Heart right ventricle (tissue), 16 donors: ENCODE data around the gene DGUOK. TPM values are rescaled to one million over a fixed set of nuclear protein-coding genes. Genes with fewer than 3 reads are reported as not detected.

Experiments
- ATAC-seq, 8 donors: fragments of 200-7000 bp; cut with Tn5 transposase; one replicate each; pipeline ENCODE4 v1.9.1; 2020; ENCODE audit warnings: mild to moderate bottlenecking in 8 of 8, moderate library complexity in 8 of 8, moderate number of reproducible peaks in 1 of 8
- DNase-seq, 2 donors: peaks; one replicate each; pipeline ENCODE4 v3.0.0-alpha.2; 2020
- H3K27ac ChIP-seq, 10 donors: fragments of 200-600 bp; sonication (generic) in 2 of 10; one replicate each; pipeline versions ENCODE4 v1.5.0 to v1.8.0; 2020 to 2022; ENCODE audit warnings: mild to moderate bottlenecking in 3 of 10
- H3K27me3 ChIP-seq, 7 donors: fragments of 200-600 bp; one replicate each; pipeline ENCODE4 v1.8.0; 2021 to 2022; ENCODE audit warnings: mild to moderate bottlenecking in 2 of 7
- H3K36me3 ChIP-seq, 9 donors: fragments of 200-600 bp; sonication (generic) in 1 of 9; one replicate each; pipeline versions ENCODE4 v1.5.0 to v1.8.0; 2020 to 2022; ENCODE audit warnings: mild to moderate bottlenecking in 2 of 9
- H3K4me1 ChIP-seq, 9 donors: fragments of 200-600 bp; sonication (generic) in 1 of 9; one replicate each; pipeline versions ENCODE4 v1.5.0 to v1.8.0; 2020 to 2022; ENCODE audit warnings: mild to moderate bottlenecking in 4 of 9
- H3K4me3 ChIP-seq, 10 donors: fragments of 200-600 bp; sonication (generic) in 2 of 10; one replicate each; pipeline versions ENCODE4 v1.5.0 to v1.8.0; 2020 to 2022; ENCODE audit warnings: mild to moderate bottlenecking in 7 of 10, moderate library complexity in 2 of 10
- H3K9me3 ChIP-seq, 11 donors: fragments of 200-600 bp in 10 of 11; sonication (generic) in 2 of 11; one replicate each; pipeline versions ENCODE4 v1.5.0 to v1.8.0; 2013 to 2022; ENCODE audit warnings: mild to moderate bottlenecking in 2 of 11, control low read depth in 1 of 11, moderate library complexity in 1 of 11
- CTCF ChIP-seq, 9 donors: fragments of 200-600 bp; sonication (generic) in 2 of 9; IDR thresholded peaks; one replicate each; pipeline versions ENCODE4 v1.5.0 to v1.8.0; 2021 to 2022; ENCODE audit warnings: antibody characterized with exemption in 9 of 9, mild to moderate bottlenecking in 5 of 9, moderate library complexity in 1 of 9
- WGBS, 2 donors: extraction: QIAGEN DNeasy Blood & Tissue Kit; methylation state at CpG; one replicate each; pipeline ENCODE4 v1.1.7; 2013; ENCODE audit warnings: inconsistent platforms in 1 of 2; 5-methylcytosine and 5-hydroxymethylcytosine counted together
- intact Hi-C, 10 donors: fragments of 100-400 bp; cut with DNase I; formaldehyde crosslinking; loops; one replicate each; pipeline versions ENCODE4 v1.11.1 to v1.14.2; 2022
- polyA plus RNA-seq, 2 donors: library from polyadenylated mRNA; stranded (reverse); fragments of 200-250 nt; gene quantifications; one replicate each; pipeline ENCODE4 v1.2.3, GENCODE V29; 2013
- total RNA-seq, 10 donors: library from RNA; stranded (reverse); fragmentation: NEBNext Ultra II Directional in 3 of 10; extraction: Animal tissue kit (Norgen Biotek cat#: 25700) in 3 of 10; gene quantifications; one replicate each; pipeline versions ENCODE4 v1.2.1 to v1.2.4, GENCODE V29; 2021 to 2023
- donor health status: Arrhythmogenic right ventricular cardiomyopathy.
- donor health status: ischemic (EF 13 %, LVEDD 7.1; RV severe dilation, severe dysfunction).
- donor health status: healthy with polysubstance abuse.
- donor health status: DM: no; HTN: yes; CAD: no.
- donor health status: DM: no; HTN: no; CAD: no.
- donor health status: ischemic (EF 25% LVEDD 6.9; RV normal size, moderate dysfunction).
- donor health status: ischemic (EF 25% LVEDD 5.7; RV mildly dilated, moderate dysfunction).
- donor health status: healthy.
- donor health status: DM: yes; HTN: yes; CAD: no.
- donor health status: Ischemic cardiomyopathy.
- donor health status: ischemic (EF 35%, LVEDD 5.7; RV mildly dilated, moderate dysfunction).
- donor health status: nonischemic (EF 11% LVEDD 7.7; RV severe dilation, severe dysfunction).
- donor health status: DM: yes; HTN: yes; CAD: no.
- donor health status: PGD.
- donor health status: ischemic (EF 29% LVEDD 5.4; RV normal size, mild dysfunction).
- donor health status: nonischemic (EF 23%, LVEDD 6.1; RV moderate dilation, normal function).

DGUOK gene
- total and polyA plus RNA-seq, 12 donors: 18.7 to 56.2 (median 22.7) TPM

- DNase-seq: no peak
- WGBS, 2 donors: 66 to 85% methylated on average over 6 of the region's 6 CpGs
- no peak for TF ChIP-seq CTCF (IDR thresholded peaks at IDR 0.05)
- Histone ChIP-seq H3K9me3 (no peaks in the 10 kb centered on the region), H3K36me3 (no peaks in the 10 kb centered on the region), H3K27me3 (no peaks in the 10 kb centered on the region), H3K4me3 (peak overlapping the region in 2 of 10 donors; percentile 2 to 4), H3K4me1 (peaks cover 3 to 55% (median 27%) of the 10 kb centered on the region in 9 donors), H3K27ac (peak overlapping the region in 9 of 10 donors; percentile 38 to 76 (median 59))
- intact Hi-C loops: loop anchor here in 2 of 10 donors (5.0 to 10.0 kb wide), 2 partner anchors 33 to 45 kb away; partner anchors contain the start of gene DGUOK (in 1 of the 2)
- ATAC-seq: peak in 4 of 8 donors; percentile 6 to 61 (median 21)
Observed at GRCh38 chr2:73970141-73970803, 43.6 kb downstream of the DGUOK start.

- no peak for TF ChIP-seq CTCF (IDR thresholded peaks at IDR 0.05)
- 17% methylated on average over 7 of the region's 7 CpGs for WGBS, 2 donors
- intact Hi-C loops: loop anchor here in 2 of 10 donors (5.0 to 10.0 kb wide), 2 partner anchors 34 to 46 kb away; partner anchors contain the start of gene DGUOK (in 1 of the 2)
- no peaks in the 10 kb centered on the region for H3K9me3 ChIP-seq
- peak overlapping the region in 3 of 10 donors; percentile 2 to 4 (median 4) for H3K4me3 ChIP-seq
- DNase-seq (peak; percentile 82 to 85), ATAC-seq (peak; percentile 86 to 94 (median 92))
- no peaks in the 10 kb centered on the region for H3K27me3 ChIP-seq
- H3K4me1 ChIP-seq: peaks cover 3 to 62% (median 30%) of the 10 kb centered on the region in 9 donors
- H3K36me3 ChIP-seq: no peaks in the 10 kb centered on the region
- H3K27ac ChIP-seq: peak overlapping the region in 9 of 10 donors; percentile 38 to 76 (median 59)
Observed at GRCh38 chr2:73970850-73971471, 44.3 kb downstream of the DGUOK start.

GRCh38 chr2:73971722-73972121 lies 45.0 kb downstream of the DGUOK start:
- no peaks in the 10 kb centered on the region for H3K36me3 ChIP-seq
- H3K27me3 ChIP-seq: no peaks in the 10 kb centered on the region
- H3K4me1 ChIP-seq: peaks cover 3 to 62% (median 30%) of the 10 kb centered on the region in 9 donors
- WGBS, 2 donors: 72 to 77% methylated on average over 3 of the region's 3 CpGs
- no peaks in the 10 kb centered on the region for H3K9me3 ChIP-seq
- ATAC-seq (no peak), DNase-seq (no peak)
- intact Hi-C loops: loop anchor here in 2 of 10 donors (5.0 to 10.0 kb wide), 2 partner anchors 34 to 47 kb away; partner anchors contain the start of gene DGUOK (in 1 of the 2)
- peak overlapping the region in 3 of 10 donors; percentile 5 to 73 (median 38) for H3K27ac ChIP-seq
- TF ChIP-seq CTCF (IDR thresholded peaks at IDR 0.05): no peak
- H3K4me3 ChIP-seq: no peak overlapping the region

- Histone ChIP-seq H3K9me3 (no peaks in the 10 kb centered on the region), H3K27ac (no peak overlapping the region), H3K4me3 (no peak overlapping the region), H3K4me1 (peaks cover 3 to 56% (median 30%) of the 10 kb centered on the region in 9 donors), H3K36me3 (no peaks in the 10 kb centered on the region), H3K27me3 (no peaks in the 10 kb centered on the region)
- no peak for TF ChIP-seq CTCF (IDR thresholded peaks at IDR 0.05)
- WGBS, 2 donors: 76 to 82% methylated on average over 3 of the region's 3 CpGs
- intact Hi-C loops: loop anchor here in 2 of 10 donors (5.0 to 10.0 kb wide), 2 partner anchors 36 to 48 kb away; partner anchors contain the start of gene DGUOK (in 1 of the 2)
- no peak for DNase-seq
- no peak for ATAC-seq
Observed at GRCh38 chr2:73972846-73973245, 46.2 kb downstream of the DGUOK start.
